Gastroesophageal sphincter (tissue), 4 donors: ENCODE results near the gene ARPP19. TPM values are rescaled to one million over a fixed set of nuclear protein-coding genes. Genes with fewer than 3 reads are reported as not detected.
"Not testable (repeated sequence)": the region's sequence is repeated elsewhere in the genome, so short reads cannot be mapped to it uniquely, and the experiment has no call there.

Experiments
- ATAC-seq: fragments of 150-250 bp; one replicate; pipeline ENCODE4 v1.9.1; 2016; ENCODE audit warnings: mild to moderate bottlenecking, moderate library complexity
- H3K27ac ChIP-seq, 4 donors: fragments of 200-600 bp; sonication (generic) in 3 of 4; 1 replicate in 3 of 4; 2 replicates in 1 of 4; pipeline ENCODE4 v1.5.1; 2016 to 2019
- H3K27me3 ChIP-seq: fragments of 200-600 bp; sonication (generic); one replicate; pipeline ENCODE4 v1.5.1; 2019
- H3K36me3 ChIP-seq, 2 donors: fragments of 200-600 bp; sonication (generic); one replicate each; pipeline ENCODE4 v1.5.1; 2019; ENCODE audit warnings: control low read depth in 1 of 2
- H3K4me1 ChIP-seq, 3 donors: fragments of 200-600 bp; sonication (generic); 1 replicate in 2 of 3; 2 replicates in 1 of 3; pipeline ENCODE4 v1.5.1; 2016 to 2019; ENCODE audit warnings: control low read depth in 2 of 3
- H3K4me3 ChIP-seq, 2 donors: fragments of 200-600 bp; sonication (generic); one replicate each; pipeline ENCODE4 v1.5.1; 2019; ENCODE audit warnings: mild to moderate bottlenecking in 1 of 2, moderate library complexity in 1 of 2
- H3K9me3 ChIP-seq, 3 donors: fragments of 200-600 bp; sonication (generic); one replicate each; pipeline ENCODE4 v1.5.1; 2017 to 2019; ENCODE audit warnings: control low read depth in 2 of 3
- EP300 ChIP-seq: sonication (generic); formaldehyde crosslinking; IDR thresholded peaks from one replicate; pipeline ENCODE4 v1.6.1; 2017; ENCODE audit warnings: antibody characterized with exemption, mild to moderate bottlenecking
- POLR2A ChIP-seq, 2 donors: fragments of 450-650 bp; IDR thresholded peaks; one replicate each; pipeline ENCODE4 v1.6.1; 2017; ENCODE audit warnings: antibody characterized with exemption in 2 of 2, mild to moderate bottlenecking in 2 of 2, moderate library complexity in 1 of 2
- POLR2AphosphoS5 ChIP-seq: sonication (generic); formaldehyde crosslinking; IDR thresholded peaks from one replicate; pipeline ENCODE4 v1.6.1; 2017; ENCODE audit warnings: antibody characterized with exemption
- WGBS, 2 donors: methylation state at CpG; one replicate each; pipeline ENCODE4 v1.1.5; 2018; ENCODE audit warnings: low coverage in 1 of 2; 5-methylcytosine and 5-hydroxymethylcytosine counted together
- total RNA-seq, 4 donors: library from RNA; depleted of rRNA; stranded (reverse); fragments of >200 nt; gene quantifications; one replicate each; pipeline ENCODE4 v1.1.0, GENCODE V29; 2016
- TF ChIP-seq, protein P1 (sequence below), 4 experiments: fragments of 200-600 bp in 2 of 4; fragments of 450-650 bp in 2 of 4; sonication (generic) in 1 of 4; IDR thresholded peaks; one replicate each; pipeline ENCODE4 v1.5.1; 2017 to 2019; ENCODE audit warnings: antibody characterized with exemption in 4 of 4, mild to moderate bottlenecking in 2 of 4, moderate library complexity in 2 of 4

ARPP19 gene
- total RNA-seq, 4 donors from 2014 or later = 172 to 226 (median 193) TPM

DNA sequence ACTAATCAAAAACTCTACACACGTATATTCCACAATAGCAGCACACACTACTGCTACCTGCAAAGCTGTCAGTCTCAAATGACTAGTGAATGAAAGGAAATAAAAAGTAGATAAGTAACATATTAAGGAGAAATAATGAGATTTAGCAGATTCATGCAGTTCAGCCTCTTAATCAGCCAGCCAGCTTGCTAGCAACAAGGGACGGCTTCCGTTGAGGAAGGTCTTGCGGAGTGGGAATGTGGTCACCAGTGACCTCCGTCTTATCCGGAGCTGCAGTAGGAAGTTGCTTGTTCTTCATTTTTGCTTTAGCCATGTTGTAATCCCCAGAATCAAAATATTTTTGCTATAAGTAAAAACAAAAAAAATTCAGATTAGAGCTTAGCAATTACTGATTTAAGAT lies 17.1 kb downstream of the ARPP19 start:
- H3K36me3 ChIP-seq = peaks cover 0 to 73% of the 10 kb centered on the region in 2 donors
- ATAC-seq = no peak
- H3K4me1 ChIP-seq = peaks cover 2 to 34% (median 5%) of the 10 kb centered on the region in 3 donors
- WGBS, 2 donors = 85 to 91% methylated on average over 6 of the region's 6 CpGs
- H3K9me3 ChIP-seq = no peaks in the 10 kb centered on the region
- no peaks in the 10 kb centered on the region for H3K27me3 ChIP-seq
- TF ChIP-seq, protein P1, sequence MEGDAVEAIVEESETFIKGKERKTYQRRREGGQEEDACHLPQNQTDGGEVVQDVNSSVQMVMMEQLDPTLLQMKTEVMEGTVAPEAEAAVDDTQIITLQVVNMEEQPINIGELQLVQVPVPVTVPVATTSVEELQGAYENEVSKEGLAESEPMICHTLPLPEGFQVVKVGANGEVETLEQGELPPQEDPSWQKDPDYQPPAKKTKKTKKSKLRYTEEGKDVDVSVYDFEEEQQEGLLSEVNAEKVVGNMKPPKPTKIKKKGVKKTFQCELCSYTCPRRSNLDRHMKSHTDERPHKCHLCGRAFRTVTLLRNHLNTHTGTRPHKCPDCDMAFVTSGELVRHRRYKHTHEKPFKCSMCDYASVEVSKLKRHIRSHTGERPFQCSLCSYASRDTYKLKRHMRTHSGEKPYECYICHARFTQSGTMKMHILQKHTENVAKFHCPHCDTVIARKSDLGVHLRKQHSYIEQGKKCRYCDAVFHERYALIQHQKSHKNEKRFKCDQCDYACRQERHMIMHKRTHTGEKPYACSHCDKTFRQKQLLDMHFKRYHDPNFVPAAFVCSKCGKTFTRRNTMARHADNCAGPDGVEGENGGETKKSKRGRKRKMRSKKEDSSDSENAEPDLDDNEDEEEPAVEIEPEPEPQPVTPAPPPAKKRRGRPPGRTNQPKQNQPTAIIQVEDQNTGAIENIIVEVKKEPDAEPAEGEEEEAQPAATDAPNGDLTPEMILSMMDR (IDR thresholded peaks at IDR 0.05) = no peak
- TF ChIP-seq POLR2A (IDR thresholded peaks at IDR 0.05) = no peak
- no peak for TF ChIP-seq EP300
- no peak for TF ChIP-seq POLR2AphosphoS5
- H3K27ac ChIP-seq = no peak overlapping the region
- H3K4me3 ChIP-seq = no peak overlapping the region

- H3K36me3 ChIP-seq = peaks cover 0 to 75% of the 10 kb centered on the region in 2 donors
- peaks cover 0 to 28% (median 3%) of the 10 kb centered on the region in 3 donors for H3K4me1 ChIP-seq
- not testable (repeated sequence) for ATAC-seq, H3K9me3 ChIP-seq, H3K27me3 ChIP-seq, H3K27ac ChIP-seq, H3K4me3 ChIP-seq
- 83 to 94% methylated on average over 1 of the region's 1 CpG for WGBS, 2 donors
These were observed 17.6 kb downstream of the ARPP19 start for GRCh38 chr15:52551186-52551585.

DNA sequence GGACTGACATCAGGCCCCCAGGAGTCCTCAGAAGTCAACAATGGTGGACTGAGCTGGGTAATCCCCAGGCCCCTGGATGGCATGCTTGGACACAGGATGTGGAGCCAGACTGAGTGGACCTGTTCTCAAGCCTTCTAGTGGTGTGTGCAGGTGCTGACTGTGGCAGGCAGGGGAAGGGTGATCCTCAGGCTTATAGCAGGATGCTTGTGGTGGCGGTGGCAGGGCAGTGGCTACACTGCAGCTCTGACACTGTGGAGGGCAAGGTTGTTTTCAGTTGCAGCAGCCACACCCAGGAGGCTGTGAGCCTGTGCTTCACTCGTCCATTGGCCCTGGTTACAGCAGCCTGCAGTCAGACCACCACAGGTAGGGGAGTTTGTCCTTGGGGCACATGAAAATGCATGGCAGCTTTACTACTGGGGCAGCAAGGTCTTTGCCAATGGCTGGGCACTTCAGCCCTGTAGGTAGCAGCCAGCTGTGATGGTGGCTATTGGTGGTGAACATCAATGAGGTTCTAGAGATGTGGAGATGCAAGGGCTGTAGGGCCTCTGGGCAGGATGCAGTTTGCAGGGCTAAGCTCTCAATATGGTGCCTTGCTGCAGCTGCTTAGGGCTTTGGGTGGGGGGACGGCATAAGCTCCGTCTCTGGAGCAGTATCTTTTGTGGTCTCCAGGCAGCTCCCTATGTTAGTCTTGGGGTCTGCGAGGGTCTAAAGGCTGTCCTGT lies 22.6 kb downstream of the ARPP19 start:
- Histone ChIP-seq H3K27me3 (no peaks in the 10 kb centered on the region), H3K27ac (no peak overlapping the region), H3K4me1 (no peaks in the 10 kb centered on the region), H3K9me3 (no peaks in the 10 kb centered on the region), H3K4me3 (no peak overlapping the region), H3K36me3 (peaks cover 0 to 54% of the 10 kb centered on the region in 2 donors)
- TF ChIP-seq EP300 (no peak), POLR2AphosphoS5 (no peak), POLR2A (IDR thresholded peaks at IDR 0.05) (no peak)
- TF ChIP-seq, protein P1 (IDR thresholded peaks at IDR 0.05) = no peak
- 82% methylated on average over 2 of the region's 5 CpGs; no CpG with 5 or more reads in 1 of the 2 donors for WGBS, 2 donors
- no peak for ATAC-seq

DNA sequence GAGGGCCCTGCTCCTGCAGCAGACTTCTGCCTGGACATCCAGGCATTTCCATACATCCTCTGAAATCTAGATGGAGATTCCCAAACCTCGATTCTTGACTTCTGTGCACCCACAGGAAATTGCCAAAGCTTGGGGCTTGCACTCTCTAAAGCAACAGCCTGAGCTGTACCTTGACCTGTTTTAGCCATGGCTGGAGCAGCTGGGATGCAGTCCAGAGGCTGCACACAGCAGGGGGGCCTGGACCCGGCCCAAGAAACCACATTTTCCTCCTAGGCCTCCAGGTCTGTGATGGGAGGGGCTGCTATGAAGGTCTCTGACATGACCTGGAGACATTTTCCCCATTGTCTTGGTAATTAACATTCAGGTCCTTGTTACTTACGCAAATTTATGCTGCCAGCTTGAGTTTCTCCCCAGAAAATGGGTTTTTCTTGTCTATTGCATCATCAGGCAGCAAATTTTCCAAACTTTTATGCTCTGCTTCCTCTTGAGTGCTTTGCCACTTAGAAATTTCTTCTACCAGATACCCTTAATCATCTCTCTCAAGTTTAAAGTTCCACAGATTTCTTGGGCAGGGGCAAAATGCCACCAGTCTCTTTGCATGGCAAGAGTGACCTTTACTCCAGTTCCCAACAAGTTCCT lies 28.3 kb downstream of the ARPP19 start:
- Histone ChIP-seq H3K36me3 (peaks cover 0 to 2% of the 10 kb centered on the region in 2 donors), H3K4me3 (no peak overlapping the region), H3K27me3 (no peaks in the 10 kb centered on the region), H3K27ac (no peak overlapping the region), H3K4me1 (no peaks in the 10 kb centered on the region), H3K9me3 (no peaks in the 10 kb centered on the region)
- ATAC-seq = no peak
- 100% methylated on average over 1 of the region's 3 CpGs; no CpG with 5 or more reads in 1 of the 2 donors for WGBS, 2 donors
- TF ChIP-seq POLR2A (IDR thresholded peaks at IDR 0.05) = no peak
- TF ChIP-seq POLR2AphosphoS5 = no peak
- TF ChIP-seq, protein P1 (IDR thresholded peaks at IDR 0.05) = no peak
- no peak for TF ChIP-seq EP300

DNA sequence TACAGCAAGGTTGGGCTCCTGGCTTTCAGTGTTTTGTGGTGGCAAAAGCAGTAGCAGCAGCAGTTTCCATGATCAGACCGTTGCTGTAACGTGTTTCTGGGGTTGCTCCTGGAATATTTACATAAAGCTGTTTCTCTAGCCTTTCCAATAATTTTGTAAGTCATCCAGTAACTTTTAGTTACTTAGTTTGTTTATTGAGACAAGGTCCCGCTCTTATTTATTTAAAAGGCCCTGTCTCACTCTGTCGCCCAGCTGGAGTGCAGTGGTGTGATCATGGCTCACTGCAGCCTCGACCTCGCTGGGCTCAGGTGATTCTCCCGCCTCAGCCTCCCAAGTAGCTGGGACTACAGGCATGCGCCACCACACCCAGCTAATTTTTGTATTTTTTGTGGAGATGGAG lies 31.4 kb downstream of the ARPP19 start:
- Histone ChIP-seq H3K4me1 (no peaks in the 10 kb centered on the region), H3K4me3 (no peak overlapping the region), H3K9me3 (no peaks in the 10 kb centered on the region), H3K36me3 (no peaks in the 10 kb centered on the region), H3K27ac (no peak overlapping the region), H3K27me3 (no peaks in the 10 kb centered on the region)
- TF ChIP-seq POLR2A (IDR thresholded peaks at IDR 0.05) = no peak
- no peak for TF ChIP-seq EP300
- TF ChIP-seq, protein P1 (IDR thresholded peaks at IDR 0.05) = no peak
- no peak for TF ChIP-seq POLR2AphosphoS5
- WGBS, 2 donors = 84 to 96% methylated on average over 3 to 8 of the region's 8 CpGs
- ATAC-seq = no peak
